H1 (cell line): ENCODE measurements around the gene MAOA. TPM values are rescaled to one million over a fixed set of nuclear protein-coding genes. Genes with fewer than 3 reads are reported as not detected.

Experiments
- CTCF ChIA-PET: fragments of 300-600 bp; sonication (Branson Sonifier 250); formaldehyde crosslinking; loops from one replicate; lab custom pipeline; 2021; ENCODE audit not compliant: partially characterized antibody; lab: Charles Lee
- POLR2A ChIA-PET: fragments of 300-600 bp; sonication (Branson Sonifier 250); formaldehyde crosslinking; loops from one replicate; lab custom pipeline; 2021; ENCODE audit warnings: inconsistent platforms; ENCODE audit not compliant: partially characterized antibody; lab: Charles Lee
- DNase-seq, 2 experiments: peaks; one replicate each; pipeline versions ENCODE4 v3.0.0 to v3.0.0-alpha.2; 2010 to 2022; ENCODE audit warnings: low spot score in 2 of 2, low read depth in 1 of 2, mixed read lengths in 1 of 2
- FAIRE-seq: peaks from 2 replicates; lab custom pipeline; 2011; peaks lifted over from hg19 to GRCh38; lab: Jason Lieb, UNC
- H2AFZ ChIP-seq: 2 replicates; pipeline ENCODE4 v1.8.1; 2012; ENCODE audit warnings: low read length, inconsistent platforms
- H2AK5ac ChIP-seq: 2 replicates; pipeline ENCODE4 v1.6.1; 2013; ENCODE audit warnings: low read depth, low read length
- H2BK120ac ChIP-seq: replicated peaks from 2 replicates; pipeline ENCODE3; 2013; ENCODE audit warnings: low read depth, low read length, inconsistent platforms
- H2BK12ac ChIP-seq: 2 replicates; pipeline ENCODE4 v1.6.1; 2013; ENCODE audit warnings: low read depth, low read length
- H2BK15ac ChIP-seq: 2 replicates; pipeline ENCODE4 v1.6.1; 2013; ENCODE audit warnings: low read length
- H2BK20ac ChIP-seq: 2 replicates; pipeline ENCODE4 v1.6.1; 2013; ENCODE audit warnings: low read length
- H2BK5ac ChIP-seq: 2 replicates; pipeline ENCODE4 v1.6.1; 2013; ENCODE audit warnings: low read depth, low read length
- H3K14ac ChIP-seq: 2 replicates; pipeline ENCODE4 v1.6.1; 2013; ENCODE audit warnings: inconsistent platforms; ENCODE audit not compliant: insufficient read length
- H3K18ac ChIP-seq: 2 replicates; pipeline ENCODE4 v1.6.1; 2013; ENCODE audit warnings: low read length; ENCODE audit errors: extremely low read depth
- H3K23ac ChIP-seq: 2 replicates; pipeline ENCODE4 v1.6.1; 2013; ENCODE audit warnings: inconsistent platforms; ENCODE audit not compliant: insufficient read length
- H3K23me2 ChIP-seq: 2 replicates; pipeline ENCODE4 v1.6.1; 2013; ENCODE audit warnings: low read depth, low read length
- H3K27ac ChIP-seq: 2 replicates; pipeline ENCODE4 v1.6.1; 2011; ENCODE audit warnings: low read depth, low read length, inconsistent platforms
- H3K27me3 ChIP-seq, 4 experiments: replicated peaks in 1 of 4; 1 replicate in 1 of 4; 2 replicates in 3 of 4; pipeline versions ENCODE4 v1.6.1 to v1.8.1; 2011 to 2013; ENCODE audit warnings: low read length in 3 of 4, mild to moderate bottlenecking in 3 of 4, inconsistent platforms in 2 of 4, mixed read lengths in 2 of 4, moderate library complexity in 1 of 4; ENCODE audit not compliant: control insufficient read depth in 3 of 4, insufficient read depth in 3 of 4; ENCODE audit errors: extremely low read depth in 1 of 4
- H3K36me3 ChIP-seq, 4 experiments: 2 replicates each; pipeline versions ENCODE4 v1.6.1 to v1.8.1; 2011 to 2013; ENCODE audit warnings: mild to moderate bottlenecking in 4 of 4, low read length in 3 of 4, moderate library complexity in 2 of 4, control low read depth in 1 of 4, inconsistent platforms in 1 of 4; ENCODE audit not compliant: insufficient read depth in 4 of 4, control insufficient read depth in 2 of 4
- H3K4ac ChIP-seq: replicated peaks from 2 replicates; pipeline ENCODE3; 2013; ENCODE audit warnings: low read length, low read depth, mixed read lengths, inconsistent platforms; ENCODE audit not compliant: insufficient read length
- H3K4me1 ChIP-seq, 4 experiments: replicated peaks in 1 of 4; 1 replicate in 1 of 4; 2 replicates in 3 of 4; pipeline versions ENCODE4 v1.6.1 to v1.8.1; 2011 to 2013; ENCODE audit warnings: low read length in 3 of 4, inconsistent platforms in 2 of 4, mixed read lengths in 1 of 4; ENCODE audit not compliant: insufficient read depth in 4 of 4, control insufficient read depth in 3 of 4
- H3K4me2 ChIP-seq, 2 experiments: 2 replicates each; pipeline versions ENCODE4 v1.6.1 to v1.8.1; 2011 to 2013; ENCODE audit warnings: low read depth in 2 of 2, low read length in 2 of 2, control low read depth in 1 of 2, inconsistent platforms in 1 of 2, mild to moderate bottlenecking in 1 of 2; ENCODE audit not compliant: insufficient read depth in 1 of 2
- H3K4me3 ChIP-seq, 4 experiments: fragments of 200-600, 300-600 bp in 1 of 4; sonication (generic), shearing (Covaris generic), sonication (Bioruptor Twin) in 1 of 4; 2 replicates each; pipeline versions ENCODE4 v1.5.1 to v1.8.1; 2011 to 2016; ENCODE audit warnings: low read length in 4 of 4, low read depth in 3 of 4, control low read depth in 2 of 4, inconsistent platforms in 2 of 4, mild to moderate bottlenecking in 2 of 4, mixed read lengths in 1 of 4, moderate library complexity in 1 of 4; ENCODE audit not compliant: insufficient read depth in 2 of 4; ENCODE audit errors: extremely low read depth in 1 of 4
- H3K56ac ChIP-seq: replicated peaks from 2 replicates; pipeline ENCODE3; 2013; ENCODE audit warnings: low read depth, mild to moderate bottlenecking, mixed read lengths, low read length, inconsistent platforms; ENCODE audit not compliant: insufficient read length
- H3K79me1 ChIP-seq: 2 replicates; pipeline ENCODE4 v1.6.1; 2013; ENCODE audit warnings: low read depth, low read length, control low read depth
- H3K79me2 ChIP-seq, 2 experiments: 2 replicates each; pipeline versions ENCODE4 v1.6.1 to v1.8.1; 2012 to 2013; ENCODE audit warnings: low read length in 2 of 2, mild to moderate bottlenecking in 2 of 2, inconsistent platforms in 1 of 2; ENCODE audit not compliant: insufficient read depth in 2 of 2, control insufficient read depth in 1 of 2
- H3K9ac ChIP-seq, 4 experiments: replicated peaks in 1 of 4; 1 replicate in 1 of 4; 2 replicates in 3 of 4; pipeline versions ENCODE4 v1.6.1 to v1.8.1; 2011 to 2013; ENCODE audit warnings: low read depth in 3 of 4, low read length in 3 of 4, control low read depth in 2 of 4, mild to moderate bottlenecking in 2 of 4, moderate library complexity in 2 of 4, inconsistent platforms in 1 of 4; ENCODE audit errors: extremely low read depth in 1 of 4
- H3K9me3 ChIP-seq, 2 experiments: 2 replicates each; pipeline versions ENCODE4 v1.6.1 to v1.8.1; 2012 to 2013; ENCODE audit warnings: mild to moderate bottlenecking in 2 of 2, moderate library complexity in 2 of 2, control low read depth in 1 of 2, inconsistent platforms in 1 of 2, low read depth in 1 of 2, low read length in 1 of 2, mixed read lengths in 1 of 2; ENCODE audit not compliant: insufficient read depth in 2 of 2
- H4K20me1 ChIP-seq, 2 experiments: replicated peaks in 1 of 2; 2 replicates each; pipeline versions ENCODE3 to v1.8.1; 2011 to 2013; ENCODE audit warnings: inconsistent platforms in 2 of 2, low read length in 2 of 2, mild to moderate bottlenecking in 1 of 2; ENCODE audit not compliant: insufficient read depth in 2 of 2, control insufficient read depth in 1 of 2
- H4K5ac ChIP-seq: 2 replicates; pipeline ENCODE4 v1.6.1; 2013; ENCODE audit warnings: low read length, low read depth, mixed read lengths, inconsistent platforms; ENCODE audit not compliant: insufficient read length
- H4K8ac ChIP-seq: 2 replicates; pipeline ENCODE4 v1.8.0; 2013; ENCODE audit warnings: mild to moderate bottlenecking, moderate library complexity, low read length, inconsistent platforms; ENCODE audit not compliant: insufficient read depth; ENCODE audit errors: extremely low read depth
- H4K91ac ChIP-seq: replicated peaks from 2 replicates; pipeline ENCODE3; 2013; ENCODE audit warnings: low read length, mixed read lengths, inconsistent platforms; ENCODE audit not compliant: insufficient read length
- CBX5 ChIP-seq: fragments of 300-800, 300-1000 bp; sonication (generic); IDR thresholded peaks from 2 replicates; pipeline ENCODE4 v1.7.1; 2016; ENCODE audit warnings: antibody characterized with exemption, low read length, low read depth
- KDM4A ChIP-seq: IDR thresholded peaks from one replicate; pipeline ENCODE4 v1.7.1; 2012; ENCODE audit warnings: low read depth, mild to moderate bottlenecking, moderate library complexity, low read length, inconsistent platforms; ENCODE audit not compliant: severe bottlenecking
- TEAD4 ChIP-seq: IDR thresholded peaks from 2 replicates; pipeline ENCODE4 v1.6.1; 2012; ENCODE audit warnings: low read depth, low read length, inconsistent platforms, mixed read lengths
- WGBS, 2 experiments: shearing (Covaris generic) in 1 of 2; methylation state at CpG; one replicate each; pipeline versions ENCODE4 v1.1.6 to v1.1.7; 2013 to 2015; ENCODE audit warnings: low lambda C conversion rate in 2 of 2, mixed read lengths in 2 of 2, inconsistent platforms in 1 of 2, low coverage in 1 of 2, missing lambda C conversion rate in 1 of 2; ENCODE audit not compliant: insufficient replicate concordance in 2 of 2, insufficient coverage in 1 of 2, insufficient read length in 1 of 2; ENCODE audit errors: extremely low coverage in 1 of 2, missing lambda C conversion rate in 1 of 2; 5-methylcytosine and 5-hydroxymethylcytosine counted together
- polyA plus RNA-seq, 7 experiments: library from polyadenylated mRNA; depleted of rRNA in 3 of 7; stranded (reverse) in 5 of 7; unstranded in 2 of 7; fragments of >200 nt in 5 of 7; fragments of 200-250 nt in 2 of 7; gene quantifications; 1 replicate in 5 of 7; 2 replicates in 1 of 7; 4 replicates in 1 of 7; pipeline versions ENCODE4 v1.2.1 to v1.2.3, GENCODE V29; 2011 to 2013; ENCODE audit warnings: missing spikeins in 2 of 7, mixed read lengths in 2 of 7
- total RNA-seq: library from RNA; stranded (reverse); fragmentation: NEBNext Ultra II Directional; extraction: Animal tissue kit (Norgen Biotek cat#: 25700); gene quantifications from 2 replicates; pipeline ENCODE4 v1.2.1, GENCODE V29; 2021

The MAOA gene
- total and polyA plus RNA-seq, 2 of the 8 experiments (the other 6 are each of a cell fraction or from before 2014, with no cell fraction given): 2.6 to 8.2 TPM

DNA sequence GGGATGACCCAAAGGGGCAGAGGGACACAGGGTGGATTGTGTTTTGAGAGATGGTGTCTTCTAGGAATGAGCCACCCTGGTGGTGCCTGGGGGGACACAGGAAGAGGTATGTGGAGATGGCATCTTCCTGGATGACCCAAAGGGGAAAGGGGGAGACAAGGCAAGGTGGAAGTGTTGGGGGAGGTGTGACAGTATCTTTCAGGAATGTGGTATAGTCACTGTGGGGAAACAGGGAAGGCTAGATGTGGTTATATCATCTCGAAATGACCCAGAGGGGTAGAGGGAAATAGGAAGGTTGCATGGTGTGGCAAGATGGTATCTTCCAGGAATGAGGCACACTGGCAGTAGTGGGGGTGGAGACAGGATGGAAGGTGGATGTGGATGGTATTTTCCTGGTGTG, 62.9 kb downstream of the MAOA start:
- H3K56ac ChIP-seq: no peak overlapping the region
- H3K4me1 ChIP-seq: no peaks in the 10 kb centered on the region
- H3K4me3 ChIP-seq: no peak overlapping the region
- H2BK15ac ChIP-seq: no peak overlapping the region
- no peaks in the 10 kb centered on the region for H3K27me3 ChIP-seq
- POLR2A ChIA-PET: no interaction called here
- H4K91ac ChIP-seq: no peak overlapping the region
- CTCF ChIA-PET: no interaction called here
- H2AFZ ChIP-seq: no peak overlapping the region
- no peak overlapping the region for H3K4me2 ChIP-seq
- FAIRE-seq: no peak
- H3K79me1 ChIP-seq: no peaks in the 10 kb centered on the region
- no peak overlapping the region for H3K4ac ChIP-seq
- H3K27ac ChIP-seq: no peak overlapping the region
- no peak overlapping the region for H3K23ac ChIP-seq
- no peaks in the 10 kb centered on the region for H3K36me3 ChIP-seq
- H4K20me1 ChIP-seq: no peaks in the 10 kb centered on the region
- no peak overlapping the region for H4K5ac ChIP-seq
- H3K9ac ChIP-seq: no peak overlapping the region
- no peak overlapping the region for H2BK5ac ChIP-seq
- no peak overlapping the region for H4K8ac ChIP-seq
- WGBS, 2 experiments: 88% methylated on average over 1 of the region's 1 CpG; no CpG with 5 or more reads in 1 of the 2 experiments
- no peak overlapping the region for H2BK120ac ChIP-seq
- H2BK20ac ChIP-seq: no peak overlapping the region
- no peak for DNase-seq
- H3K18ac ChIP-seq: no peak overlapping the region
- H3K14ac ChIP-seq: no peak overlapping the region
- H3K23me2 ChIP-seq: no peaks in the 10 kb centered on the region
- H3K79me2 ChIP-seq: no peaks in the 10 kb centered on the region
- H2BK12ac ChIP-seq: no peak overlapping the region
- H2AK5ac ChIP-seq: no peak overlapping the region
- no peaks in the 10 kb centered on the region for H3K9me3 ChIP-seq
- TF ChIP-seq KDM4A (no peak), TEAD4 (no peak), CBX5 (no peak)
